Kidney (tissue), 11 donors: Measurements from ENCODE around the gene AFF3. TPM values are rescaled to one million over a fixed set of nuclear protein-coding genes. Genes with fewer than 3 reads are reported as not detected.
"Not testable (repeated sequence)": the region's sequence is repeated elsewhere in the genome, so short reads cannot be mapped to it uniquely, and the experiment has no call there.

Experiments used
- DNase-seq, 5 donors: peaks; one replicate each; pipeline ENCODE4 v3.0.0-alpha.2; 2013 to 2020
- FAIRE-seq: peaks from 2 replicates; lab custom pipeline; 2012; peaks lifted over from hg19 to GRCh38; lab: Jason Lieb, UNC
- H3K27ac ChIP-seq, 2 donors: one replicate each; pipeline ENCODE4 v1.7.0; 2013; ENCODE audit warnings: low read depth in 2 of 2, low read length in 2 of 2, inconsistent platforms in 1 of 2
- H3K27me3 ChIP-seq: one replicate; pipeline ENCODE4 v1.7.1; 2013; ENCODE audit warnings: low read length, inconsistent platforms; ENCODE audit not compliant: control insufficient read depth, insufficient read depth
- H3K36me3 ChIP-seq, 3 donors: one replicate each; pipeline versions ENCODE4 v1.7.0 to v1.7.1; 2013; ENCODE audit warnings: low read length in 3 of 3, control low read depth in 1 of 3, inconsistent platforms in 1 of 3; ENCODE audit not compliant: insufficient read depth in 3 of 3, control insufficient read depth in 2 of 3
- H3K4me1 ChIP-seq, 3 donors: one replicate each; pipeline versions ENCODE4 v1.7.0 to v1.7.1; 2013; ENCODE audit warnings: low read length in 3 of 3, inconsistent platforms in 1 of 3, low read depth in 1 of 3; ENCODE audit not compliant: control insufficient read depth in 2 of 3, insufficient read depth in 2 of 3
- H3K4me3 ChIP-seq, 3 donors: one replicate each; pipeline versions ENCODE4 v1.7.0 to v1.8.1; 2013; ENCODE audit warnings: low read length in 3 of 3, control low read depth in 1 of 3, inconsistent platforms in 1 of 3
- H3K9ac ChIP-seq, 3 donors: one replicate each; pipeline versions ENCODE4 v1.7.0 to v1.7.1; 2013; ENCODE audit warnings: low read length in 3 of 3, control low read depth in 1 of 3, inconsistent platforms in 1 of 3
- H3K9me3 ChIP-seq, 3 donors: one replicate each; pipeline versions ENCODE4 v1.7.0 to v1.7.1; 2013; ENCODE audit warnings: low read length in 3 of 3, control low read depth in 1 of 3, inconsistent platforms in 1 of 3; ENCODE audit not compliant: control insufficient read depth in 2 of 3, insufficient read depth in 1 of 3
- intact Hi-C: fragments of 100-400 bp; cut with DNase I; formaldehyde crosslinking; loops from one replicate; pipeline ENCODE4 v1.11.1; 2022
- polyA plus RNA-seq: library from polyadenylated mRNA; stranded (reverse); fragments of 350-450 nt; fragmentation: Illumina TruSeq; extraction: RNeasy Lipid Tissue Mini Kit (QIAGEN cat#74804); gene quantifications from one replicate; pipeline ENCODE4 v1.2.3, GENCODE V29; 2014; ENCODE audit warnings: low read depth, low replicate concordance; ENCODE audit not compliant: insufficient read depth
- total RNA-seq: library from RNA; stranded (reverse); fragmentation: NEBNext Ultra II Directional; extraction: Animal tissue kit (Norgen Biotek cat#: 25700); gene quantifications from one replicate; pipeline ENCODE4 v1.2.1, GENCODE V29; 2021
- donor health status: control.
- donor health status: control.
- donor health status: DM: yes; HTN: yes; CAD: no.
- donor health status: Normal renal cell carcinoma (clear cell type).

Gene AFF3
- total and polyA plus RNA-seq, 2 donors from 2014 or later: 0.65 to 11.0 TPM

- H3K4me3 ChIP-seq, DNase-seq, H3K9me3 ChIP-seq, H3K27ac ChIP-seq, H3K27me3 ChIP-seq, H3K9ac ChIP-seq, intact Hi-C loops, H3K36me3 ChIP-seq, FAIRE-seq, H3K4me1 ChIP-seq: not testable (repeated sequence)
These were observed 39.8 kb downstream of the AFF3 start for GRCh38 chr2:100102466-100103180.

GRCh38 chr2:100098855-100099254 lies 43.5 kb downstream of the AFF3 start:
- H3K4me3 ChIP-seq, H3K36me3 ChIP-seq, FAIRE-seq, H3K9me3 ChIP-seq, H3K27ac ChIP-seq, H3K27me3 ChIP-seq, H3K9ac ChIP-seq, H3K4me1 ChIP-seq, intact Hi-C loops, DNase-seq: not testable (repeated sequence)

GRCh38 chr2:100097611-100098294 lies 44.6 kb downstream of the AFF3 start:
- H3K27me3 ChIP-seq, FAIRE-seq, H3K9me3 ChIP-seq, DNase-seq, H3K4me3 ChIP-seq, H3K27ac ChIP-seq, H3K36me3 ChIP-seq, H3K4me1 ChIP-seq, H3K9ac ChIP-seq, intact Hi-C loops: not testable (repeated sequence)

GRCh38 chr2:100095845-100096244 lies 46.5 kb downstream of the AFF3 start:
- H3K9me3 ChIP-seq, H3K27me3 ChIP-seq, H3K4me3 ChIP-seq, intact Hi-C loops, FAIRE-seq, H3K27ac ChIP-seq, H3K4me1 ChIP-seq, H3K36me3 ChIP-seq, DNase-seq, H3K9ac ChIP-seq: not testable (repeated sequence)

GRCh38 chr2:100091807-100092206 lies 50.6 kb downstream of the AFF3 start:
- H3K27ac ChIP-seq, H3K4me1 ChIP-seq, H3K4me3 ChIP-seq, FAIRE-seq, H3K9me3 ChIP-seq, H3K36me3 ChIP-seq, intact Hi-C loops, DNase-seq, H3K9ac ChIP-seq, H3K27me3 ChIP-seq: not testable (repeated sequence)

GRCh38 chr2:100085744-100086143 lies 56.6 kb downstream of the AFF3 start:
- DNase-seq, H3K4me1 ChIP-seq, H3K4me3 ChIP-seq, FAIRE-seq, H3K9ac ChIP-seq, H3K27me3 ChIP-seq, H3K9me3 ChIP-seq, H3K36me3 ChIP-seq, intact Hi-C loops, H3K27ac ChIP-seq: not testable (repeated sequence)

- H3K27me3 ChIP-seq, DNase-seq, H3K27ac ChIP-seq, H3K4me1 ChIP-seq, H3K4me3 ChIP-seq, intact Hi-C loops, H3K9me3 ChIP-seq, FAIRE-seq, H3K36me3 ChIP-seq, H3K9ac ChIP-seq: not testable (repeated sequence)
These were observed 58.8 kb downstream of the AFF3 start for GRCh38 chr2:100083421-100084216.
